NK-92 (cell line): ENCODE measurements around the gene PTGER3.

Experiments
- DNase-seq: peaks from one replicate; lab custom pipeline; 2025; ENCODE audit not compliant: unreplicated experiment; lab: John Stamatoyannopoulos, UW

The PTGER3 gene

GRCh38 chr1:71053146-71053545, 5.5 kb upstream of the PTGER3 start:
- DNase-seq, result no peak

- no peak for DNase-seq
Measured at GRCh38 chr1:71049951-71050598, 2.5 kb upstream of the PTGER3 start.

GRCh38 chr1:71046891-71047634, 553 bp downstream of the PTGER3 start:
- DNase-seq, result no peak

- no peak for DNase-seq
Measured at GRCh38 chr1:71045463-71046028, 2.1 kb downstream of the PTGER3 start.

GRCh38 chr1:71044833-71045232, 2.8 kb downstream of the PTGER3 start:
- DNase-seq, result no peak

GRCh38 chr1:71043065-71043464, 4.6 kb downstream of the PTGER3 start:
- no peak for DNase-seq

- DNase-seq, result no peak
Measured at GRCh38 chr1:71041806-71042205, 5.8 kb downstream of the PTGER3 start.

GRCh38 chr1:71039661-71040262, 7.9 kb downstream of the PTGER3 start:
- no peak for DNase-seq

- DNase-seq, result no peak
Measured at GRCh38 chr1:71038942-71039341, 8.7 kb downstream of the PTGER3 start.

GRCh38 chr1:71037829-71038620, 9.6 kb downstream of the PTGER3 start:
- no peak for DNase-seq

GRCh38 chr1:71037066-71037465, 10.6 kb downstream of the PTGER3 start:
- no peak for DNase-seq

- no peak for DNase-seq
Measured at GRCh38 chr1:71033136-71033535, 14.5 kb downstream of the PTGER3 start.

GRCh38 chr1:71031426-71031825, 16.2 kb downstream of the PTGER3 start:
- no peak for DNase-seq

- DNase-seq, result no peak
Measured at GRCh38 chr1:71030026-71030425, 17.6 kb downstream of the PTGER3 start.

GRCh38 chr1:71028981-71029380, 18.6 kb downstream of the PTGER3 start:
- DNase-seq, result no peak

- DNase-seq, result no peak
Measured at GRCh38 chr1:71027991-71028390, 19.6 kb downstream of the PTGER3 start.

- DNase-seq, result no peak
Measured at GRCh38 chr1:71026093-71026492, 21.5 kb downstream of the PTGER3 start.

GRCh38 chr1:71023515-71023914, 24.1 kb downstream of the PTGER3 start:
- no peak for DNase-seq

GRCh38 chr1:71019233-71019969, 28.2 kb downstream of the PTGER3 start:
- DNase-seq, result no peak

- DNase-seq, result no peak
Measured at GRCh38 chr1:71018791-71019190, 28.8 kb downstream of the PTGER3 start.

GRCh38 chr1:71015745-71016144, 31.9 kb downstream of the PTGER3 start:
- DNase-seq, result no peak
